GM10248 (cell line): ENCODE results near the gene PSMC5.

Experiments
- CTCF ChIA-PET: fragments of 300-600 bp; sonication (Branson Sonifier 250); formaldehyde crosslinking; extraction: SDS; loops from one replicate; lab custom pipeline; 2021; ENCODE audit warnings: antibody characterized with exemption; lab: Yijun Ruan, JAX
- POLR2A ChIA-PET: fragments of 350-650 bp; sonication (Branson Sonifier 250); formaldehyde crosslinking; extraction: SDS; loops from one replicate; lab custom pipeline; 2020; ENCODE audit warnings: antibody characterized with exemption; lab: Yijun Ruan, JAX
- DNase-seq: peaks from one replicate; pipeline ENCODE4 v3.0.0; 2012; ENCODE audit errors: extremely low spot score
- TF ChIP-seq, protein P1 (sequence below): IDR thresholded peaks from 2 replicates; pipeline ENCODE4 v1.5.1; 2012; ENCODE audit warnings: mild to moderate bottlenecking, low read depth; ENCODE audit errors: extremely low read depth, missing control alignments, control extremely low read depth

Gene PSMC5

DNA sequence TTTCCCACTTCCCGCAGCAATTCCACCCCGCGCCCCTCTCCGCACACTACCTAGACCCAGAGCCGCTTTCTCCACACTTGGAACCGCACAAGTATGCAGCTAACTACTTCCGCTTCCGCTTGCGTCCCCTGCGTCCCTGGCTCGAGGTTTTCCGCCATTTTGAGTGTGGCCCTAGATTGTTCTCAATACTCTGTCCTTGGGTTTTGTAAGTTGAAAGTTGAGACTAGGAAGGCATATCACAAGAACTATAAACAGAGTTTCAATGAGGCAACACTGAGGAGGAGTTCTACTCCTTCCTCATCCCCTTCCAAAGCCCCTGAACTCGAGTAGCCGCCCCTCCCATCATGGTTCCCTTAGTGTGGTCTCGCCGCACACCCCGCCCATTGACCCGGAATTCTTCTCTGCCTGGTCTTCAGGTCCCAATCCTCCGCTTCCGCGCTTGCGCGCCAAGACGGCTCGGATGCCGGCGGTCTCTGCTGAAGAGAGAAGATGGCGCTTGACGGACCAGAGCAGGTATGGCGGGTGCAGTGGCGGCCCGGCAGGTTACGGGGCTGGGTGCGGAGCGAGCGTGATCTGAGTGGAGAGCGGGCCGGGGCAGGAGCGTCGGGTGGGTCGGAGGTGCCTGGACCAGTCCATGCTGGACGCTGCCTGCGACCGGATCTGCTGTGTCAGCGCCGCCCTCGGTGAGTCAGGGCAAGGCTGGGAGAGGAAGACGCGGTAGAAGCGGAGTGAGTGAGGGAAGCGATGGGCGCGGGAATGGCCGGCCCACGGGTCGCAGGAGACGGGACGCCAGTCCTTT is at the start of gene PSMC5, which contains the start of gene FTSJ3:
PSMC5 (plus strand) TSS at position 430 of the 799 bp plus-strand sequence; CDS start at position 490, 60 bp downstream.
FTSJ3 (minus strand) TSS at position 662 of the 799 bp plus-strand sequence. CDS start 761 bp downstream, outside the sequence.
- DNase-seq = peak; percentile 93
- TF ChIP-seq, protein P1, sequence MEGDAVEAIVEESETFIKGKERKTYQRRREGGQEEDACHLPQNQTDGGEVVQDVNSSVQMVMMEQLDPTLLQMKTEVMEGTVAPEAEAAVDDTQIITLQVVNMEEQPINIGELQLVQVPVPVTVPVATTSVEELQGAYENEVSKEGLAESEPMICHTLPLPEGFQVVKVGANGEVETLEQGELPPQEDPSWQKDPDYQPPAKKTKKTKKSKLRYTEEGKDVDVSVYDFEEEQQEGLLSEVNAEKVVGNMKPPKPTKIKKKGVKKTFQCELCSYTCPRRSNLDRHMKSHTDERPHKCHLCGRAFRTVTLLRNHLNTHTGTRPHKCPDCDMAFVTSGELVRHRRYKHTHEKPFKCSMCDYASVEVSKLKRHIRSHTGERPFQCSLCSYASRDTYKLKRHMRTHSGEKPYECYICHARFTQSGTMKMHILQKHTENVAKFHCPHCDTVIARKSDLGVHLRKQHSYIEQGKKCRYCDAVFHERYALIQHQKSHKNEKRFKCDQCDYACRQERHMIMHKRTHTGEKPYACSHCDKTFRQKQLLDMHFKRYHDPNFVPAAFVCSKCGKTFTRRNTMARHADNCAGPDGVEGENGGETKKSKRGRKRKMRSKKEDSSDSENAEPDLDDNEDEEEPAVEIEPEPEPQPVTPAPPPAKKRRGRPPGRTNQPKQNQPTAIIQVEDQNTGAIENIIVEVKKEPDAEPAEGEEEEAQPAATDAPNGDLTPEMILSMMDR = peak; percentile 72
- POLR2A ChIA-PET = interaction anchor here (0.7 to 1.5 kb wide), 3 partner anchors 12 to 53 kb away, joined by 3 to 5 read pairs (median 4); partner anchors contain the start of genes CCDC47 and DDX42
- CTCF ChIA-PET = interaction anchor here (1.0 to 2.8 kb wide), 5 partner anchors 8 to 21 kb away, joined by 4 to 12 read pairs (median 6); no protein-coding TSS in a partner anchor

DNA sequence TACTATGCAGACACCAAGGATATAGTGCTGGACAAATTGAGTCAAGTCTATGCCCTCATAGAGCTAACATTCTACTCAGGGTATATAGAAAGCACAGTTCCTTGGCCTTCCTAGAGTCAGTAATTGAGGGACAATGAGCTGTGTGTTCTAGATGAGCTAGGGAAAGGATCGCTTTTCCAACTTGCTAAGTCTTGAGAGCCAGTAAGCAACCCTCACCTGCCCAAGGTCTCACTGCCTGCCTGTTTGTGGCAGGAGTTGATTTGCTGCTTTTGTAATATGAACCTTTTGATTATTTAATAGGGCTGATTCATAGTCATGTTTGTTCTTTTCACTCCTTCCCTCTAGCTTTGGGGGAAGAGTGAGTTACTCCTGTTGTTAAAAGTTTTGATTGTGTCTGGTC is 46.7 kb upstream of the PSMC5 start:
- CTCF ChIA-PET = interaction anchor here (0.7 to 1.4 kb wide), 2 partner anchors 8 to 41 kb away, joined by 3 read pairs; no protein-coding TSS in a partner anchor
- POLR2A ChIA-PET = interaction anchor here (1.0 kb wide), 1 partner anchor 40 kb away, joined by 4 read pairs; no protein-coding TSS in a partner anchor
- TF ChIP-seq, protein P1 = no peak
- DNase-seq = no peak

DNA sequence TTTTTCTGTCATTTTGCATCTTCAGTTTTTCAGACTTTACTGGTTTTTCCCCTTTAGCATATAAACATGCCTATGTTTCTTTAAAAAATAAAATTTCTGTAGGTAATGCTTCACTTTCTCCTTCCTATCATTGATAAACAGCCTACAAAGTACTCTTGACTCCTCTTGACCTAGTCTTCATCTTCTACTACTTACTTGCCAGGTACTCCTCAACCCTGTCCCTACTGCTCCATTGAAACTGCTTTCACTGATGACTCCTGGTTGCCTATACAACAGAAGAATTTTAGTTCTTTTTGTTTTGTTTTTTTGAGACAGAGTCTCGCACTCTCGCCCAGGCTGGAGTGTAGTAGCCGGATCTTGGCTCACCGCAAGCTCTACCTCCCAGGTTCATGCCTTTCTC is 46.3 kb upstream of the PSMC5 start:
- TF ChIP-seq, protein P1 = no peak
- no peak for DNase-seq
- POLR2A ChIA-PET = interaction anchor here (1.0 kb wide), 1 partner anchor 39 kb away, joined by 4 read pairs; no protein-coding TSS in a partner anchor
- CTCF ChIA-PET = interaction anchor here (1.4 to 2.1 kb wide), 2 partner anchors 41 to 47 kb away, joined by 3 to 5 read pairs; no protein-coding TSS in a partner anchor

DNA sequence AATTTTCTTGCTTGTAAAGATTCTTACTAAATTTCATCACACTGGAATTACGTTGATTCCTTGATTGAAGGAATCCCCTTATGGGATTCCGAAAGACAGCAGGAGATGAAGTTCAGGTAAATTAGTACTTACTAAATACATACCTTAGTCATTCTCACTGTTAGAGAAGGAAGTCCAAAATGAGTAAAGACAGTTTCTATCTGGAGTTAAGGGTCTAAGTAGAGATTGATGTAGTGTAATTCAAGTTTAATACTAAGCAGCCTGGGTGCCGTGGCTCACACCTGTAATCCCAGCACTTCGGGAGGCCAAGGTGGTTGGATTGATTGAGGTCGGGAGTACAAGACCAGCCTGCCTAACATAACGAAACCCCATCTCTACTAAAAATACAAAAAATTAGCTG is 43.7 kb upstream of the PSMC5 start:
- CTCF ChIA-PET = interaction anchor here (1.1 to 2.5 kb wide), 2 partner anchors 9 to 82 kb away, joined by 3 to 15 read pairs; partner anchors contain the start of genes CCDC47 and DDX42
- no peak for DNase-seq
- TF ChIP-seq, protein P1 = no peak
- POLR2A ChIA-PET = no interaction called here

DNA sequence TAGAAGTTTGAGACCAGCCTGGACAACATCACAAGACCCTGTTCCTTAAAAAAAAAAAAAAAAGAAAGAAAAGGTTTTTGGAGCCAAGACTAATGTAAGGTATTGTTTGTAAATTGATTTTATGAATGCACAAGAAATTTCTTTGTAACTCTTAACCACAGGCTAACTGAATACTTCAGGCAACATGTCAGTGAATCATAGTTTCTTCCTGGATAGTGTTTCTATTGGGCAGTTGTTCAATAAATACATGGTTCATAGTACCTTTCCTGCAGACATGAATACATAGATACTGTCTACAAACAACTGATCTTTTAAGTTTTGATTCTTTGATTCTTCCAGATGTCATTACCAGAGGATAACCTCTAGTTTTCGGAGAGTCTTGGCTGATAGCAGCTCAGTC is 41.7 kb upstream of the PSMC5 start:
- ChIA-PET CTCF (interaction anchor here (1.7 kb wide), 1 partner anchor 10 kb away, joined by 4 read pairs; no protein-coding TSS in a partner anchor), POLR2A (no interaction called here)
- DNase-seq = no peak
- TF ChIP-seq, protein P1 = no peak

DNA sequence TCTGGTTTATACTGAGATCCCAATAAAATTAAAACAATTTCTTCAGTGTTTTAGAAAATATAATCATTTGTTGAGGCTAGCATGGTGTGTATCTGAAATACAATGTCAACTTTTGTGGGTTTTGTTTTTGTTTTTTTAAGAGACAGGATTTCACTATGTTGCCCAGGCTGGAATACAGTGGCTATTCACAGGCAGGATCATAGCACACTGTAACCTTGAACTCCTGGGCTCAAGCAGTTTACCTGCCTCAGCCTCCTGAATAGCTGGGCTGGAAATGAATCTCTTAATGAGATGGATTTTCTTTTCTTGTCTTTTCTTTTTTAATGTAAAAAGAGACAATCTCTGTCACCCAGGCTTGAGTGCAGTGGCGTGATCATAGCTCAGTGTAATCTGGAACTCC is 41.1 kb upstream of the PSMC5 start:
- no peak for DNase-seq
- ChIA-PET CTCF (interaction anchor here (0.8 to 1.7 kb wide), 4 partner anchors 10 to 50 kb away, joined by 3 to 4 read pairs (median 4); no protein-coding TSS in a partner anchor), POLR2A (no interaction called here)

More for the DNA sequence above, 41.1 kb upstream of the PSMC5 start:
- TF ChIP-seq, protein P1 = no peak
